ENCODE data around the gene DPP4. TPM values are rescaled to one million over a fixed set of nuclear protein-coding genes. Genes with fewer than 3 reads are reported as not detected.

The DPP4 gene
- total RNA-seq, 1 experiment from 2014 or later, result 2.8 TPM

DNA sequence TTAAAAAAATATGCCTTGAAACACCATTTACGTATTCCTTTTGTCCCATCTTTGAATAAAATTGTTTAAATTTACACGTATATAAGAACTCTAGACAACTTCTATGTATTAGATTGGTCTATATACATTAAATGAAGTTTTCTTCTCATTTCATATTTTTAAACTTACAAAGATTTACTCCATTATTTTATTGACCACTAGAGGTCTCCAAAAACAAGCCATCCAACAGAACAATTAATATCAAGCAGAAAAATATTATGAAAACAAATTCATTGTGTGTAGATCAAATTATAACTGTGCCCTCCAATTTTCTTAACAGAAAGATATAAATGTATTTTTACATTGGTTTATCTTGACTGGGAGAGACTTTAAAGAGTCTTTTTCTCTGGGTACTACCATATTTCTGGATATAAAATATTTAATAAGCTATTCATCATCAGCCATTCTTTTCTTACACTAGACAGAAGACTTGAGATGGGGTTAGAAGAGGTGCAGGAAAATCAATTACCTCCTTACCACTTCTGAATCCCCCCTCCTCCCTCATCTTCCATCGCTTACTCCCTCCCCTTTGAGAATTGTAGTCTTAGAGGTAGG is 66.5 kb downstream of the DPP4 start:
- Histone ChIP-seq H2BK15ac (ENCODE audit: low read depth, low read length) (no peak overlapping the region), H3K56ac (ENCODE audit: insufficient read length, low read depth, low read length) (no peak overlapping the region), H3K23ac (ENCODE audit: insufficient read length, low read depth, low read length) (no peak overlapping the region), H3K9me3 (ENCODE audit: control insufficient read depth, low read depth, low read length) (no peaks in the 10 kb centered on the region), H4K8ac (replicated peaks; ENCODE audit: insufficient read length, low read depth, low read length) (no peak overlapping the region), H3K9ac (ENCODE audit: extremely low read depth, insufficient read length, low read length) (no peak overlapping the region), H3K27ac (ENCODE audit: insufficient read length, low read depth, low read length) (no peak overlapping the region), H3K79me1 (ENCODE audit: insufficient read depth, low read depth, low read length, poor library complexity, severe bottlenecking) (no peaks in the 10 kb centered on the region), H3K4ac (ENCODE audit: low read depth, low read length) (no peak overlapping the region), H3K79me2 (ENCODE audit: insufficient read depth, low read length) (no peaks in the 10 kb centered on the region), H4K5ac (ENCODE audit: insufficient read length, low read depth, low read length) (no peak overlapping the region), H2AK5ac (ENCODE audit: insufficient read length, low read length) (no peak overlapping the region), H3K4me2 (ENCODE audit: insufficient read depth, insufficient read length, low read length) (no peak overlapping the region), H3K4me1 (ENCODE audit: insufficient read depth, low read length) (peaks cover 8% of the 10 kb centered on the region; the same call in 1 of the 2 replicates), H3K18ac (ENCODE audit: insufficient read length, low read depth, low read length) (no peak overlapping the region), H3T11ph (ENCODE audit: low read length) (no peak overlapping the region), H2BK12ac (ENCODE audit: insufficient read length, low read depth, low read length) (no peak overlapping the region), H4K91ac (ENCODE audit: insufficient read length, low read depth, low read length) (no peak overlapping the region), H2BK5ac (ENCODE audit: insufficient read length, low read length) (no peak overlapping the region), H3K14ac (ENCODE audit: insufficient read depth, low read length) (no peak overlapping the region), H2AFZ (ENCODE audit: low read length) (no peak overlapping the region), H3K27me3 (ENCODE audit: insufficient read depth, low read length) (no peaks in the 10 kb centered on the region), H2BK120ac (ENCODE audit: low read depth, low read length, poor library complexity, severe bottlenecking) (no peak overlapping the region), H3K23me2 (ENCODE audit: insufficient read length, low read depth, low read length, poor library complexity, severe bottlenecking) (no peaks in the 10 kb centered on the region), H4K20me1 (ENCODE audit: control insufficient read depth, insufficient read depth, insufficient read length) (no peaks in the 10 kb centered on the region), H2BK20ac (ENCODE audit: low read depth, low read length, poor library complexity, severe bottlenecking) (no peak overlapping the region)
- no peak for DNase-seq
- no peak overlapping the region for H3K4me3 Mint-ChIP-seq
- peaks cover 0 to 4% (median 0%) of the 10 kb centered on the region in 3 experiments; a peak in 3 of 7 replicates for H3K36me3 Mint-ChIP-seq (ENCODE audit: insufficient read depth in 1 of 3, low read depth in 3 of 3)
- no peak overlapping the region for H3K27ac Mint-ChIP-seq
- no peaks in the 10 kb centered on the region for H3K27me3 Mint-ChIP-seq (ENCODE audit: low read depth)
- TF ChIP-seq CTCF (conservative IDR thresholded peaks at IDR 0.05), result peak; percentile 85
- no peaks in the 10 kb centered on the region for H3K9me3 Mint-ChIP-seq
- WGBS (ENCODE audit: extremely low coverage, insufficient read length, low lambda C conversion rate), result no CpG with 5 or more reads among the region's 3 CpGs
- H3K4me1 Mint-ChIP-seq, result peaks cover 21 to 24% of the 10 kb centered on the region in 2 experiments

Measured in H9 (cell line).